NB4 (cell line): ENCODE data around the gene JAK3.

Experiments used
- CTCF ChIP-seq: IDR thresholded peaks from one replicate; pipeline ENCODE4 v1.5.1; 2012; ENCODE audit warnings: low read depth, low read length
- MYC ChIP-seq: IDR thresholded peaks from 2 replicates; pipeline ENCODE4 v1.6.1; 2011; ENCODE audit warnings: low read depth, low read length

DNA sequence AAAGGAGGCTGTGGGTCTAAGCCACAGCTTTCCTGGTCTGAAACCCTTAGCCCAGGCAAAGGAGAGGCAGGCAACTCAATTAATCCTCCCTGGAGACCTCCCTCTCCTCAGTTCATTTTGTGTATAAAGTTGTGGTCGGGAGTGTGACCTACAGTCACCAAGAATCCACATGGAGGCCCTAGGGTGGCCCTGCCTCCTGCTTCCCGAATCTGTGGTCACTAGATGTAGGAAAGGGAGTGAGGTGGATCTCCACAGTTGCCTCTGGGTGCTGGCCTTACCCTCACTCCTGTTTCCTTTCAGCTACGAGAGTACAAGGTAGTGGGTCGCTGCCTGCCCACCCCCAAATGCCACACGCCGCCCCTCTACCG is 13.2 kb upstream of the JAK3 start:
- no peak for TF ChIP-seq CTCF
- TF ChIP-seq MYC: no peak
